MM.1S (cell line): Measurements from ENCODE around the gene SYNE1.

Source experiments
- CTCF ChIP-seq: fragments of 300-600 bp; sonication (generic); IDR thresholded peaks from 2 replicates; pipeline ENCODE4 v1.5.1; 2016; ENCODE audit warnings: antibody characterized with exemption, low read length, mixed read lengths
- EZH2phosphoT487 ChIP-seq: fragments of 300-600 bp; sonication (generic); IDR thresholded peaks from 2 replicates; pipeline ENCODE4 v1.6.1; 2018; ENCODE audit warnings: antibody characterized with exemption, low read length

GRCh38 chr6:152236370-152237097, 400.6 kb downstream of the SYNE1 start:
- TF ChIP-seq CTCF (no peak), EZH2phosphoT487 (no peak)
